Stimulated activated effector memory CD8-positive, alpha-beta T cell treated with anti-CD3 and anti-CD28 coated beads, Interleukin-12 subunit alpha, Interleukin-12 subunit beta, amount 100 ng/mL, for 72 hours (primary cell): ENCODE measurements around the gene IL12B.

Experiments used
- ATAC-seq: fragments of 150-1000 bp; cut with Tn5 transposase; 2 replicates; pipeline ENCODE4 v1.10.0; 2021
- DNase-seq, 2 donors: peaks; one replicate each; pipeline ENCODE4 v3.0.0; 2021 to 2022; ENCODE audit warnings: low spot score in 2 of 2
- H3K27ac Mint-ChIP-seq: one replicate; pipeline ENCODE4 v1.8.0; 2022; ENCODE audit warnings: mild to moderate bottlenecking, mixed read lengths
- H3K36me3 Mint-ChIP-seq: one replicate; pipeline ENCODE4 v1.8.0; 2022; ENCODE audit warnings: mild to moderate bottlenecking, mixed read lengths
- H3K4me1 Mint-ChIP-seq: one replicate; pipeline ENCODE4 v1.8.0; 2022; ENCODE audit warnings: mixed read lengths
- H3K4me3 Mint-ChIP-seq: one replicate; pipeline ENCODE4 v1.8.0; 2022; ENCODE audit warnings: mild to moderate bottlenecking, mixed read lengths
- H3K9me3 Mint-ChIP-seq: one replicate; pipeline ENCODE4 v1.8.0; 2022; ENCODE audit warnings: mixed read lengths

Gene IL12B

DNA sequence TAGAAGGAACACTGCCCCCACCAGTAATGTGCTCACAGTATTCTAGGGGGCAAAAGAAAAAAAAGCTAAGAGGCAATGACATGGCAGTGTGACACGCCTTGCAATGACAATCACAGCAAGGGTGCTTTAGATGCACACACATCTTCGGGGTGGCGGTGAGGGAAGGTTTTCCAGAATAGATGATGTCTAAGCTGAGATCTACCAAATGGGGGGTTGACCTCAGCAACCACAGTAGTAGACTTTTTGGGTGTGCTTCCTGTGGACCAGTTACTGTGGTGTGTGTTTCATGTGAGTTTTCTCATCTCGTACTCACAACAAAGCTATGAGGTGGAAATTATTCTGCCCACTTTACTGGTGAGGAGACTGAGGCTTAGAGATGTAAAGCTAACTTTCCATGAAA, 10.2 kb upstream of the IL12B start:
- Mint-ChIP-seq H3K4me3 (peak overlapping the region; percentile 1), H3K9me3 (no peaks in the 10 kb centered on the region), H3K27ac (peak overlapping the region; percentile 1), H3K36me3 (no peaks in the 10 kb centered on the region), H3K4me1 (peaks cover 68% of the 10 kb centered on the region)
- DNase-seq (peak in 1 of 2 donors; percentile 18), ATAC-seq (peak; percentile 82)

GRCh38 chr5:159339460-159339859, 9.2 kb upstream of the IL12B start:
- no peaks in the 10 kb centered on the region for H3K9me3 Mint-ChIP-seq
- no peaks in the 10 kb centered on the region for H3K36me3 Mint-ChIP-seq
- no peak overlapping the region for H3K27ac Mint-ChIP-seq
- no peak overlapping the region for H3K4me3 Mint-ChIP-seq
- DNase-seq (no peak), ATAC-seq (no peak)
- H3K4me1 Mint-ChIP-seq, result peaks cover 68% of the 10 kb centered on the region

- Mint-ChIP-seq H3K9me3 (no peaks in the 10 kb centered on the region), H3K27ac (peak overlapping the region; percentile 10), H3K4me1 (peaks cover 58% of the 10 kb centered on the region), H3K36me3 (no peaks in the 10 kb centered on the region), H3K4me3 (no peak overlapping the region)
- DNase-seq (no peak), ATAC-seq (no peak)
These were observed 7.8 kb upstream of the IL12B start for GRCh38 chr5:159338118-159338517.

GRCh38 chr5:159337016-159337955, 7.0 kb upstream of the IL12B start:
- no peak for DNase-seq
- H3K27ac Mint-ChIP-seq, result peak overlapping the region; percentile 10
- ATAC-seq, result peak; percentile 44
- H3K36me3 Mint-ChIP-seq, result no peaks in the 10 kb centered on the region
- H3K9me3 Mint-ChIP-seq, result no peaks in the 10 kb centered on the region
- H3K4me1 Mint-ChIP-seq, result peaks cover 52% of the 10 kb centered on the region
- no peak overlapping the region for H3K4me3 Mint-ChIP-seq

- Mint-ChIP-seq H3K4me3 (no peak overlapping the region), H3K36me3 (no peaks in the 10 kb centered on the region), H3K9me3 (no peaks in the 10 kb centered on the region), H3K27ac (no peak overlapping the region), H3K4me1 (peaks cover 50% of the 10 kb centered on the region)
- DNase-seq (no peak), ATAC-seq (no peak)
These were observed 6.3 kb upstream of the IL12B start for GRCh38 chr5:159336586-159336985.

GRCh38 chr5:159333545-159333925, 3.2 kb upstream of the IL12B start:
- Mint-ChIP-seq H3K9me3 (no peaks in the 10 kb centered on the region), H3K4me3 (no peak overlapping the region), H3K36me3 (no peaks in the 10 kb centered on the region), H3K27ac (no peak overlapping the region), H3K4me1 (peaks cover 39% of the 10 kb centered on the region)
- DNase-seq (no peak), ATAC-seq (no peak)

- DNase-seq (no peak), ATAC-seq (no peak)
- H3K27ac Mint-ChIP-seq, result no peak overlapping the region
- no peak overlapping the region for H3K4me3 Mint-ChIP-seq
- no peaks in the 10 kb centered on the region for H3K9me3 Mint-ChIP-seq
- H3K36me3 Mint-ChIP-seq, result no peaks in the 10 kb centered on the region
- H3K4me1 Mint-ChIP-seq, result peaks cover 34% of the 10 kb centered on the region
These were observed 2.7 kb upstream of the IL12B start for GRCh38 chr5:159332800-159333544.

GRCh38 chr5:159331093-159331973, 1.0 kb upstream of the IL12B start:
- H3K4me3 Mint-ChIP-seq, result peak overlapping the region; percentile 75
- peak; percentile 91 for ATAC-seq
- DNase-seq, result peak; percentile 71 to 86
- peaks cover 17% of the 10 kb centered on the region for H3K4me1 Mint-ChIP-seq
- H3K36me3 Mint-ChIP-seq, result no peaks in the 10 kb centered on the region
- no peaks in the 10 kb centered on the region for H3K9me3 Mint-ChIP-seq
- peak overlapping the region; percentile 85 for H3K27ac Mint-ChIP-seq

DNA sequence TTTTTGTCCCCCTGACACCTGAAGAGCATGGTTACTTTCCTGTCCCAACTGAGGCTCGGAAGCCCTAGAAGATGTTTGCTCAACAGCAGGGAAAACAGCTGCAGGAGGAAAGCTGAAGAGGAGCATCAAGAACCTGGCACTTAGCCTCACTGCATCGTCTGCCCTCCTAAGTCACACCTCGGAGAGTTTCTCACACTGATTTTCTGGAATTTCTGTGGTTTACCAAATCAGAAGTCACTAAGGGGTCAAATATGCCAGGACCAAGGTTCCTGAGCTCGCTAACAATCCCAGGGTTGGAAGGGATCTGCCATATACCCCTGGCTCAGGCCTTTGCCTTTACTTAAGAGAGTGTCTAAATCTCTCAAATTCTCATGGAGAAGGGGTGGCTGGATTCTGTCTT, 5.3 kb downstream of the IL12B start:
- no peaks in the 10 kb centered on the region for H3K4me1 Mint-ChIP-seq
- no peak overlapping the region for H3K4me3 Mint-ChIP-seq
- DNase-seq, result no peak
- H3K27ac Mint-ChIP-seq, result no peak overlapping the region
- ATAC-seq, result no peak
- no peaks in the 10 kb centered on the region for H3K36me3 Mint-ChIP-seq
- H3K9me3 Mint-ChIP-seq, result no peaks in the 10 kb centered on the region

- Mint-ChIP-seq H3K4me1 (no peaks in the 10 kb centered on the region), H3K9me3 (no peaks in the 10 kb centered on the region), H3K36me3 (no peaks in the 10 kb centered on the region), H3K27ac (no peak overlapping the region), H3K4me3 (no peak overlapping the region)
- ATAC-seq (no peak), DNase-seq (no peak)
These were observed 6.1 kb downstream of the IL12B start for GRCh38 chr5:159324102-159324755.

- H3K9me3 Mint-ChIP-seq, result no peaks in the 10 kb centered on the region
- H3K27ac Mint-ChIP-seq, result no peak overlapping the region
- ATAC-seq (no peak), DNase-seq (no peak)
- no peaks in the 10 kb centered on the region for H3K36me3 Mint-ChIP-seq
- no peak overlapping the region for H3K4me3 Mint-ChIP-seq
- no peaks in the 10 kb centered on the region for H3K4me1 Mint-ChIP-seq
These were observed 8.1 kb downstream of the IL12B start for GRCh38 chr5:159322180-159322579.

GRCh38 chr5:159319832-159320231, 10.5 kb downstream of the IL12B start:
- DNase-seq (no peak), ATAC-seq (no peak)
- H3K36me3 Mint-ChIP-seq, result no peaks in the 10 kb centered on the region
- no peak overlapping the region for H3K27ac Mint-ChIP-seq
- H3K9me3 Mint-ChIP-seq, result no peaks in the 10 kb centered on the region
- no peak overlapping the region for H3K4me3 Mint-ChIP-seq
- no peaks in the 10 kb centered on the region for H3K4me1 Mint-ChIP-seq

DNA sequence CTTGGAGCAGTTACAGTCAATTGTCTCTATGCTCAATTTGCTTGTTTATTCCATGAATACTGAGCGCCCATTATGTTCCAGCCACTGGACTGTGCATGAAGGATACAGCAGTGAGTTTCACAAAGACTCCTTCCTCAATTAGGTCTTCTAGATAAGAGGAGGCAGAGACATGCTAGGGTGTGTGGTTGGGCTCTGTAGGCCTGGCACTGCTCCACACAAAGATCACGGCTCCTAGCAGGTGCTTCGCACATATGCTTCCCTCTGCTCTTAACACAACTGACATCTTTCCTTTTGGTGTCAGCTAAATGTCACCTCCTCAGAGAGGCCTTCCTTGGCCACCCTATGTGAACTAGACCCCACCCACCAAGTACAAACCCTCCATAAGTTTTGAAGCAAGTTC, 10.9 kb downstream of the IL12B start:
- DNase-seq (no peak), ATAC-seq (no peak)
- Mint-ChIP-seq H3K4me1 (no peaks in the 10 kb centered on the region), H3K4me3 (no peak overlapping the region), H3K9me3 (no peaks in the 10 kb centered on the region), H3K36me3 (no peaks in the 10 kb centered on the region), H3K27ac (no peak overlapping the region)

- no peak for ATAC-seq
- Mint-ChIP-seq H3K27ac (no peak overlapping the region), H3K4me1 (no peaks in the 10 kb centered on the region), H3K9me3 (no peaks in the 10 kb centered on the region), H3K4me3 (no peak overlapping the region), H3K36me3 (no peaks in the 10 kb centered on the region)
- no peak for DNase-seq
These were observed 11.8 kb downstream of the IL12B start for GRCh38 chr5:159318448-159318847.

GRCh38 chr5:159317849-159318248, 12.4 kb downstream of the IL12B start:
- no peak overlapping the region for H3K4me3 Mint-ChIP-seq

More at GRCh38 chr5:159317849-159318248, 12.4 kb downstream of the IL12B start:
- no peak for ATAC-seq
- no peaks in the 10 kb centered on the region for H3K4me1 Mint-ChIP-seq
- no peak overlapping the region for H3K27ac Mint-ChIP-seq
- H3K9me3 Mint-ChIP-seq, result no peaks in the 10 kb centered on the region
- H3K36me3 Mint-ChIP-seq, result no peaks in the 10 kb centered on the region
- DNase-seq, result no peak
